Coronary artery (tissue), 2 donors: ENCODE results near the gene PIP5K1B.

ENCODE experiments used
- DNase-seq: peaks from one replicate; pipeline ENCODE4 v3.0.0-alpha.2; 2017; ENCODE audit warnings: low spot score
- H3K27ac ChIP-seq, 2 donors: fragments of 200-600 bp; sonication (generic); one replicate each; pipeline ENCODE4 v1.5.1; 2016 to 2019
- H3K4me3 ChIP-seq: fragments of 200-600 bp; sonication (generic); 2 replicates; pipeline ENCODE4 v1.5.1; 2016; ENCODE audit warnings: mild to moderate bottlenecking, moderate library complexity
- TF ChIP-seq, protein P1 (sequence below): fragments of 200-600 bp; sonication (generic); IDR thresholded peaks from one replicate; pipeline ENCODE4 v1.5.1; 2019; ENCODE audit warnings: antibody characterized with exemption

Gene PIP5K1B

DNA sequence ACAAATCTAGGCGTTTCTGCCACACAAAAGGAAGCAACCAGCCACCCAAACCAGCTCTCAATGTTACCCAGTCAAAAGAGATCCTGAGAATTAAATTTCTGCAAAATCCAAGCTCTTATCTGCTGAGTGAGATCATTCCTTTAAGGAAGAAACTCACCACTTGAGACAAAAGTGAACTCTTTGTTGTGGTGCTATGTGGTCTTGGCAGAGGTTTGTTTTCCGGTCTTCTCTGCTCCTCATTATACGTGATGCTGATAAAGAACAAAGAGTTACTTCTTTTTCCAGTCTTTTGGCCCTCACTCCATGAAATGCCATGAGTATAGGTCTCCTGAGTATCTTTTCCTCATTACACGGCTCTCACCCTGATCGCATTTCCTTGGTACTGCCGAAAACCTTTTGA, 226.8 kb downstream of the PIP5K1B start:
- Histone ChIP-seq H3K4me3 (no peak overlapping the region), H3K27ac (no peak overlapping the region)
- TF ChIP-seq, protein P1, sequence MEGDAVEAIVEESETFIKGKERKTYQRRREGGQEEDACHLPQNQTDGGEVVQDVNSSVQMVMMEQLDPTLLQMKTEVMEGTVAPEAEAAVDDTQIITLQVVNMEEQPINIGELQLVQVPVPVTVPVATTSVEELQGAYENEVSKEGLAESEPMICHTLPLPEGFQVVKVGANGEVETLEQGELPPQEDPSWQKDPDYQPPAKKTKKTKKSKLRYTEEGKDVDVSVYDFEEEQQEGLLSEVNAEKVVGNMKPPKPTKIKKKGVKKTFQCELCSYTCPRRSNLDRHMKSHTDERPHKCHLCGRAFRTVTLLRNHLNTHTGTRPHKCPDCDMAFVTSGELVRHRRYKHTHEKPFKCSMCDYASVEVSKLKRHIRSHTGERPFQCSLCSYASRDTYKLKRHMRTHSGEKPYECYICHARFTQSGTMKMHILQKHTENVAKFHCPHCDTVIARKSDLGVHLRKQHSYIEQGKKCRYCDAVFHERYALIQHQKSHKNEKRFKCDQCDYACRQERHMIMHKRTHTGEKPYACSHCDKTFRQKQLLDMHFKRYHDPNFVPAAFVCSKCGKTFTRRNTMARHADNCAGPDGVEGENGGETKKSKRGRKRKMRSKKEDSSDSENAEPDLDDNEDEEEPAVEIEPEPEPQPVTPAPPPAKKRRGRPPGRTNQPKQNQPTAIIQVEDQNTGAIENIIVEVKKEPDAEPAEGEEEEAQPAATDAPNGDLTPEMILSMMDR = no peak
- DNase-seq = no peak

DNA sequence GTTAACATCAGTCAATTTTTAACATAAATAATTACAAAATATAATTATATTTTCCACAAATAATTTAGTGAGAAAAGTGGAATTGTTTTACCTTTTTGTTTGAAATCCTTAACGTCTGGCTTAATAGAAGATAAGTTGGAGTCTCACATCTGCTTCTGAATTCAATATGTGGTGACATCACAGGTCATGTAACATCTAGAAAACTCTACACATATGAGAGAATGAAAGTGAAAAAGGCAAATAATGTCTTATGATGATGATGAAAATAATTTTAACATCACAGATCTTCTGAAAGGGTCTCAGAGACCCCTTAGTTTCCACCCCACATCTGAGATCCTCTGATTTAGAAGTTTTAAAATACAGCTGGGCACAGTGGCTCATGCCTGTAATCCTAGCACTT, 227.4 kb downstream of the PIP5K1B start:
- H3K4me3 ChIP-seq = no peak overlapping the region
- TF ChIP-seq, protein P1 = no peak
- H3K27ac ChIP-seq = no peak overlapping the region
- DNase-seq = no peak

DNA sequence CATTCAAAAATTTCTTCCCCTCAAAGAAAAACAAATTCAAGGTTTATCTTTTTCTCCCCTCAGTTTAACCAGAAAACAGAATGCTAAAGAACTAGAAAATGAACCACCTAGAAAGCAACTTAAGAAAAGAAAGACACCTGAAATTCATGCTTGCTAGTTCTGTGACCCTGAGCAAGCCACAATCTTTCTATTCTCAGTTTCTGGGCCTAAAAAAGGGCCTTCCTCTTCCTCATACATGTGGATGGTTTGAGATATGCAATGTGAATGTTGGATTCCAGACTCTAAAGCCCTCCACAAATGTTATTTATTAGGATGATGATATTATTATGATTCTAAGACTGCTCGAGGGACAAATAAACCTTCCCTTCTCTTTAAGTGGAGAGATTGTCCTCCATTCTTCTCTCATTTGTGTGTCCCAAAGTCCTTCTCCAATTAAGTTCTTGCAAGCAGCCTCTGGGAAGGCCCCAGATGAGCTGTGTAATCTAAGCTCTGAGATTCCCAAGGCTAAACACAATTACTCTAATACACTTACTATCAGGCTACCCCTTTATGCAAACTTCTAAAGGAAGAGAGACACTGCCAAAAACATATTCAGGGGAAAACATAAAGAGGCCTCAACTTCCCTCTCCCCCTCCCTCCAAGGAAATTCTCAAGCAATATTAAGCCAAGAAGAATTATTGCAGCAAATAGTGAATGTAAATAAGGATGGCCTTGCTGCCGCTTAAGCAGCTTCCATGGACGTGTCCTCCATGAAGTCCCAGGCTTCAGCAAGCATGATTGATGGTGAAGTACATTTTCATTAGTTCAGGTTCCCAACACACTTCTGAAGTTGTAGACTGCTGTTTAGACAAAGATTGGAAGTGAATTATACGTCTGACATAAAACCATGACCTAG, 228.6 kb downstream of the PIP5K1B start:
- Histone ChIP-seq H3K4me3 (no peak overlapping the region), H3K27ac (no peak overlapping the region)
- no peak for DNase-seq
- TF ChIP-seq, protein P1 = no peak

DNA sequence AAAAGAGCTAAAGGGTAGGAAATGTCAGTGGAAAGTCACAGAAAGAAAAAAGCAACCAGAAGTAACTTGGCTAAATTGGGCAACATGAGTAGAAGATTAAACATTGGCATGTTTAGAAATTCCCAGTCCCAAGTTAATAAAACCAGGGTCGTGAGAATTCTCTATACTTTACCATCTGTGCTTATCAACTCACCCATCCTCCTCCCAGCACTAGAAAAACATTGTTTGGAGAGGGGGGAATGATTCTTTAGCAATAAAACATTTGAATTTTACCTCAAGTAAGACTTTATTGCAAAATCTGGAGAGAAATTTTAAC, 229.2 kb downstream of the PIP5K1B start:
- no peak for DNase-seq
- TF ChIP-seq, protein P1 = no peak
- Histone ChIP-seq H3K27ac (no peak overlapping the region), H3K4me3 (no peak overlapping the region)

DNA sequence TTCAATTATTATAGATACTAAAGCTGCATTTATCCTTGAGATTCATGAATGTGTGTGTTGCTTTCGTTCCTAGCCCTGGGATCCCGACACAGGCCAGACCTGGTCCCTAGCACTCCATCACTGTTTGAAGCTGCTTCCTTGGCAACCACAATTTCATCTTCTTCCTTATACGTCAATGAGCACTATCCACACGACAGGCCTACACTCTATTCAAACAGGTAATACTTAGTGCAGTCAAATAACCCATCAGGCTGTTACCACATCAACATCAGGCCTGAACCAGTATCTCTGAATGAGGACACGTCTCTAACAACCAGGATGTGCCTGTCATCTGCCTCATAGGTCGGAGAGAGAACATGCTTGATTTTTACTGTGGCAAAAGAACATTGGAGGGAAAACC, 235.5 kb downstream of the PIP5K1B start:
- H3K4me3 ChIP-seq = no peak overlapping the region
- no peak overlapping the region for H3K27ac ChIP-seq
- TF ChIP-seq, protein P1 = no peak
- DNase-seq = no peak

DNA sequence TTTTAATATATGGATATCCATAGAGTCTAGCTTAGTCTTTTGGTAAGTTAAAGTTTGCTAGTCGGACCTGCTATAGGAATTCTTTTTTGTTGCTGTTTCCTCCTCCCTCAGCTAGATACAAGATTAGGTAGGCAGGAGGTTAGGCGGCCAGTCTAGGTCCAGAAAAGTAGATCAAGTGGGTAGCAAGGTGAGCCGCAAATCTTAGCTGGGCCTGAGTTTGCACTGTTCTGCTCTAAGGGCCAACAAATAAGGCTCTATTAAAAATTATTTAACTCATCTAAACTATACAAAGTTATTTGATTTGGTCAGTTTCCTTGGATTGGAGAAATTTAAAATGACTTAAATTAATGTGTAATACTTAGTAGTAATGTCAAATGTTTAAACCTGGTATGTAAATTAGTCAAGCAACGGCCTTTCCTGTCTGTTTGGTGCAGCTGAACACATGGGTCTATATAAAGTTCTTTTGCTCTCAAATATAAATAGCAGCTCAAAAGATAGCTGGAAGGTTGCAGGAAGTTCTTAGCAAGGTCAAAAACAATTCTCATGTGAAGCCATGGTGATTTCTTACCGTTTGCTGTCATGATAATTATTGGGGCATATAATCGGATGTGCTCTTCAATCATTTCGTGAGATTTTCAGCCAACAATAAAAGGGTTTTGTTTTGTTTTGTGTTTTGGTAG, 236.9 kb downstream of the PIP5K1B start:
- H3K4me3 ChIP-seq = no peak overlapping the region
- no peak overlapping the region for H3K27ac ChIP-seq
- TF ChIP-seq, protein P1 = no peak
- no peak for DNase-seq

DNA sequence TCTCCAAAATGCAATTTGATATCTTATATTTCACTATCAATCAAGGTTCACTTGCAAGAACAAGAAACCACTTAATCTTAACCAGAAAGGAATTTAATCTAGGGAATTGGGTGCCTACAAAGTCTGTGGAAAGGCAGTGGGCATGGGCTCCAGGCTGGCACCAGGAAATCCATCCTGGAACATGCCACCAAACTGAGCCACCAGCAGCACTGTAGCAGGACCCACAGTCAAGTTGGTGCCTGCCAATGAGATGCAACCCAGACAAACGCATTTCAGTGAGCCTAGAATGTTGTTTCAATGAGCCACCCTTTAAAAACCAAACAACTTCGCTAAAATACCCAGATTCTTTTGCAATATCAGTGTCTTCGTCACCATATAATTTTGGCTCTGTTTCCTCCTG, 237.8 kb downstream of the PIP5K1B start:
- H3K4me3 ChIP-seq = no peak overlapping the region
- no peak for DNase-seq
- TF ChIP-seq, protein P1 = no peak

More for the DNA sequence above, 237.8 kb downstream of the PIP5K1B start:
- no peak overlapping the region for H3K27ac ChIP-seq
